GM12878 (cell line): ENCODE data around the gene SLC9C1. TPM values are rescaled to one million over a fixed set of nuclear protein-coding genes. Genes with fewer than 3 reads are reported as not detected.

Experiments
- ATF7 ChIP-seq: fragments of 450-650 bp; IDR thresholded peaks from 2 replicates; pipeline ENCODE4 v1.6.1; 2016; ENCODE audit warnings: low read depth, mild to moderate bottlenecking
- BHLHE40 ChIP-seq, 2 experiments: fragments of 450-650 bp in 1 of 2; IDR thresholded peaks; 2 replicates each; pipeline ENCODE4 v1.6.1; 2011 to 2017; ENCODE audit warnings: low read depth in 2 of 2, borderline replicate concordance in 1 of 2, improper control_type of control experiment in 1 of 2, low read length in 1 of 2, mild to moderate bottlenecking in 1 of 2
- CBFB ChIP-seq: IDR thresholded peaks from 2 replicates; pipeline ENCODE4 v1.6.1; 2016; ENCODE audit warnings: antibody characterized with exemption, low read depth
- CBX3 ChIP-seq: fragments of 200-600 bp; sonication (generic); IDR thresholded peaks from 2 replicates; pipeline ENCODE4 v1.6.1; 2016; ENCODE audit warnings: low read depth, borderline replicate concordance
- CEBPB ChIP-seq, 2 experiments: fragments of 150-350 bp in 1 of 2; IDR thresholded peaks; 2 replicates each; pipeline ENCODE4 v1.6.1; 2012 to 2014; ENCODE audit warnings: low read depth in 2 of 2, low read length in 2 of 2, borderline replicate concordance in 1 of 2, inconsistent platforms in 1 of 2
- EED ChIP-seq: sonication (generic); IDR thresholded peaks from 2 replicates; pipeline ENCODE4 v1.6.1; 2016; ENCODE audit warnings: antibody characterized with exemption, low read depth
- ESRRA ChIP-seq: IDR thresholded peaks from 2 replicates; pipeline ENCODE4 v1.6.1; 2012; ENCODE audit warnings: mild to moderate bottlenecking, low read length, improper control_type of control experiment
- FOXM1 ChIP-seq: IDR thresholded peaks from 2 replicates; pipeline ENCODE4 v1.6.1; 2012; ENCODE audit warnings: low read depth, mild to moderate bottlenecking, inconsistent platforms, low read length, moderate library complexity
- HDGF ChIP-seq: fragments of 450-650 bp; IDR thresholded peaks from 2 replicates; pipeline ENCODE4 v1.6.1; 2016; ENCODE audit warnings: antibody characterized with exemption
- IKZF1 ChIP-seq: fragments of 450-650 bp; conservative IDR thresholded peaks from 2 replicates; pipeline ENCODE4 v1.6.1; 2017; ENCODE audit warnings: antibody characterized with exemption, mild to moderate bottlenecking
- IKZF2 ChIP-seq, 2 experiments: fragments of 450-650 bp; IDR thresholded peaks; 2 replicates each; pipeline ENCODE4 v1.6.1; 2017; ENCODE audit warnings: mild to moderate bottlenecking in 2 of 2, moderate library complexity in 2 of 2
- JUNB ChIP-seq: IDR thresholded peaks from 2 replicates; pipeline ENCODE4 v1.6.1; 2016; ENCODE audit warnings: antibody characterized with exemption, mild to moderate bottlenecking
- MTA3 ChIP-seq: IDR thresholded peaks from 2 replicates; pipeline ENCODE4 v1.6.1; 2012; ENCODE audit warnings: low read length, inconsistent platforms, borderline replicate concordance
- NBN ChIP-seq: fragments of 450-650 bp; IDR thresholded peaks from 2 replicates; pipeline ENCODE4 v1.6.1; 2016
- POLR2A ChIP-seq: IDR thresholded peaks from 2 replicates; pipeline ENCODE4 v1.6.1; 2011; ENCODE audit warnings: low read depth, mild to moderate bottlenecking, low read length
- TARDBP ChIP-seq: IDR thresholded peaks from 2 replicates; pipeline ENCODE4 v1.6.1; 2016; ENCODE audit warnings: borderline replicate concordance
- YY1 ChIP-seq: IDR thresholded peaks from 2 replicates; pipeline ENCODE4 v1.6.1; 2011; ENCODE audit warnings: low read depth, mild to moderate bottlenecking, low read length
- ZBED1 ChIP-seq: IDR thresholded peaks from 2 replicates; pipeline ENCODE4 v1.6.1; 2016; ENCODE audit warnings: borderline replicate concordance
- polyA plus RNA-seq, 11 experiments: library from polyadenylated mRNA; depleted of rRNA in 4 of 11; unstranded in 6 of 11; stranded (reverse) in 5 of 11; fragments of >200 nt; fragmentation: Nextera tagmentation in 4 of 11; fragmentation: Illumina TruSeq in 1 of 11; extraction: Ambion mirVana in 4 of 11; extraction: Trizol in 1 of 11; gene quantifications; 1 replicate in 1 of 11; 2 replicates in 10 of 11; pipeline versions ENCODE4 v1.2.1 to v1.2.3, GENCODE V29; 2011 to 2016; ENCODE audit warnings: inconsistent platforms in 2 of 11, missing spikeins in 2 of 11, low read depth in 1 of 11
- total RNA-seq, 4 experiments: library from RNA; depleted of rRNA in 3 of 4; stranded (reverse); fragments of >200 nt in 3 of 4; fragmentation: Illumina TruSeq in 1 of 4; extraction: Trizol in 1 of 4; gene quantifications; 2 replicates each; pipeline versions ENCODE4 v1.2.1 to v1.2.3, GENCODE V29; 2013 to 2021
- TF ChIP-seq, protein P1 (sequence below): fragments of 450-650 bp; IDR thresholded peaks from 2 replicates; pipeline ENCODE4 v1.6.1; 2017; ENCODE audit warnings: borderline replicate concordance
- TF ChIP-seq, protein P2 (sequence below): IDR thresholded peaks from 2 replicates; pipeline ENCODE4 v1.6.1; 2012; ENCODE audit warnings: low read length, inconsistent platforms
- TF ChIP-seq, protein P3 (sequence below): fragments of 450-650 bp; IDR thresholded peaks from 2 replicates; pipeline ENCODE4 v1.6.1; 2017; ENCODE audit warnings: mild to moderate bottlenecking, low read depth, inconsistent platforms; ENCODE audit not compliant: poor library complexity, severe bottlenecking

The SLC9C1 gene
- total and polyA plus RNA-seq, 10 of the 15 experiments (the other 5 are each of a cell fraction or from before 2014, with no cell fraction given), result not detected

DNA sequence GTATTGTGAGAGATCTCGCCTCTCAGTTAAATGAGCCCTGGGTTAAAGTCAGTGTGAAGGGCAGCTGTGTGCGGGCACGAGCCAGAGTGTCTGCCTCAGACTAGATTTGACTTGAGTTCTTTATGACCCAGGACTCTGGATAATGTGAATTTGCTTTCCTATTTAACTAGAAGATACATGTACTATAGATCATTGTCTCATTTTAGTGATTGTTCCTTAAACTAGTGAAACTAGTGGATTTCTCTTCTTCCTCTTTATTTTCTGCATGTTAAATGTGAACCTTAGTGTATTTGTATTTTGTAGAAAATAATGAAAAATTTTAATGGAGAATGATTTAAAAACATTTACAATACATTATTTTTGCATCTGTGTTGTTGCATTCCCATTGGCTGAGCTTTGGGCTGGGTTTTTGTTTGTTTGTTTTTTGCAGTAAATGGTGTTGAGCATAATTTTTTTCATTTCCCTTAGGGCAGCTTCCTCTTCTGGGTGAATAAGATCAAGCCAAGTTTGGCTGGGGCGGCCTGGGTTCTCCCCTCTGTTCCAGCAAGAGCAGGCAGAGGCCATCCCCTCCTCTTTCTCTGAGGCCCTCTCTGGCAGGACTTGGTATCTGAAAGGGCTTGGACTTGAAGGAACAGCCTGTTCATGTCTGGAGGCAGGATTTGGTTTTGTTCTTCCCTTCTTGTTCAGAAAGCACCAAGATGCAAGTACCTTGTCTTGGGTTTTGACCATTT is 176.0 kb downstream of the SLC9C1 start (continued):
- TF ChIP-seq, protein P1, sequence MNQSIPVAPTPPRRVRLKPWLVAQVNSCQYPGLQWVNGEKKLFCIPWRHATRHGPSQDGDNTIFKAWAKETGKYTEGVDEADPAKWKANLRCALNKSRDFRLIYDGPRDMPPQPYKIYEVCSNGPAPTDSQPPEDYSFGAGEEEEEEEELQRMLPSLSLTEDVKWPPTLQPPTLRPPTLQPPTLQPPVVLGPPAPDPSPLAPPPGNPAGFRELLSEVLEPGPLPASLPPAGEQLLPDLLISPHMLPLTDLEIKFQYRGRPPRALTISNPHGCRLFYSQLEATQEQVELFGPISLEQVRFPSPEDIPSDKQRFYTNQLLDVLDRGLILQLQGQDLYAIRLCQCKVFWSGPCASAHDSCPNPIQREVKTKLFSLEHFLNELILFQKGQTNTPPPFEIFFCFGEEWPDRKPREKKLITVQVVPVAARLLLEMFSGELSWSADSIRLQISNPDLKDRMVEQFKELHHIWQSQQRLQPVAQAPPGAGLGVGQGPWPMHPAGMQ, result no peak
- TF ChIP-seq, protein P2, sequence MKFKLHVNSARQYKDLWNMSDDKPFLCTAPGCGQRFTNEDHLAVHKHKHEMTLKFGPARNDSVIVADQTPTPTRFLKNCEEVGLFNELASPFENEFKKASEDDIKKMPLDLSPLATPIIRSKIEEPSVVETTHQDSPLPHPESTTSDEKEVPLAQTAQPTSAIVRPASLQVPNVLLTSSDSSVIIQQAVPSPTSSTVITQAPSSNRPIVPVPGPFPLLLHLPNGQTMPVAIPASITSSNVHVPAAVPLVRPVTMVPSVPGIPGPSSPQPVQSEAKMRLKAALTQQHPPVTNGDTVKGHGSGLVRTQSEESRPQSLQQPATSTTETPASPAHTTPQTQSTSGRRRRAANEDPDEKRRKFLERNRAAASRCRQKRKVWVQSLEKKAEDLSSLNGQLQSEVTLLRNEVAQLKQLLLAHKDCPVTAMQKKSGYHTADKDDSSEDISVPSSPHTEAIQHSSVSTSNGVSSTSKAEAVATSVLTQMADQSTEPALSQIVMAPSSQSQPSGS, result peak; percentile 61
- TF ChIP-seq MTA3 (peak; percentile 63; the same call in 1 of the 2 replicates), CBX3 (no peak), EED (peak; percentile 85), TARDBP (no peak), CBFB (no peak), NBN (0 out of 2 replicates have a peak, but pooled peaks have one; percentile 23), BHLHE40 (IDR thresholded peaks at IDR 0.05; ENCODE audit: borderline replicate concordance in 1 of 2, low read depth in 2 of 2, low read length in 1 of 2) (peak in 1 of 2 experiments; percentile 28; a peak in 1 of 4 replicates), YY1 (peak; percentile 42; the same call in 1 of the 2 replicates), CEBPB (IDR thresholded peaks at IDR 0.05; ENCODE audit: borderline replicate concordance in 1 of 2, low read depth in 2 of 2, low read length in 2 of 2) (no peak), IKZF2 (IDR thresholded peaks at IDR 0.05) (peak; percentile 39 to 59; a peak in 3 of 4 replicates), HDGF (peak; percentile 44; the same call in 1 of the 2 replicates), ESRRA (no peak), JUNB (peak; percentile 18; the same call in 1 of the 2 replicates), FOXM1 (no peak), ZBED1 (0 out of 2 replicates have a peak, but pooled peaks have one; percentile 29), IKZF1 (peak; percentile 48), POLR2A (peak; percentile 47; the same call in 1 of the 2 replicates), ATF7 (no peak)
- TF ChIP-seq, protein P3, sequence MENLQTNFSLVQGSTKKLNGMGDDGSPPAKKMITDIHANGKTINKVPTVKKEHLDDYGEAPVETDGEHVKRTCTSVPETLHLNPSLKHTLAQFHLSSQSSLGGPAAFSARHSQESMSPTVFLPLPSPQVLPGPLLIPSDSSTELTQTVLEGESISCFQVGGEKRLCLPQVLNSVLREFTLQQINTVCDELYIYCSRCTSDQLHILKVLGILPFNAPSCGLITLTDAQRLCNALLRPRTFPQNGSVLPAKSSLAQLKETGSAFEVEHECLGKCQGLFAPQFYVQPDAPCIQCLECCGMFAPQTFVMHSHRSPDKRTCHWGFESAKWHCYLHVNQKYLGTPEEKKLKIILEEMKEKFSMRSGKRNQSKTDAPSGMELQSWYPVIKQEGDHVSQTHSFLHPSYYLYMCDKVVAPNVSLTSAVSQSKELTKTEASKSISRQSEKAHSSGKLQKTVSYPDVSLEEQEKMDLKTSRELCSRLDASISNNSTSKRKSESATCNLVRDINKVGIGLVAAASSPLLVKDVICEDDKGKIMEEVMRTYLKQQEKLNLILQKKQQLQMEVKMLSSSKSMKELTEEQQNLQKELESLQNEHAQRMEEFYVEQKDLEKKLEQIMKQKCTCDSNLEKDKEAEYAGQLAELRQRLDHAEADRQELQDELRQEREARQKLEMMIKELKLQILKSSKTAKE, result peak; percentile 19
- TF ChIP-seq, all 136 proteins: peak for 34
